ENCODE results near the gene SMAGP. TPM values are rescaled to one million over a fixed set of nuclear protein-coding genes. Genes with fewer than 3 reads are reported as not detected.
"Not testable (repeated sequence)": the region's sequence is repeated elsewhere in the genome, so short reads cannot be mapped to it uniquely, and the experiment has no call there.

Gene SMAGP
- total RNA-seq, 6 experiments from 2014 or later, result 2.9 to 9.7 (median 5.6) TPM

- DNase-seq (no peak), ATAC-seq (no peak)
- no peak for TF ChIP-seq POLR2A (IDR thresholded peaks at IDR 0.05)
Observed at GRCh38 chr12:51227962-51228361, 42.3 kb downstream of the SMAGP start.

GRCh38 chr12:51227112-51227511 is 43.1 kb downstream of the SMAGP start:
- not testable (repeated sequence) for ATAC-seq
- WGBS (ENCODE audit: insufficient coverage, low coverage, low lambda C conversion rate, missing lambda C conversion rate), result 86% methylated on average over 4 of the region's 5 CpGs

More at GRCh38 chr12:51227962-51228361, 42.3 kb downstream of the SMAGP start:
- no peak overlapping the region for H3K27ac ChIP-seq
- 90% methylated on average over 1 of the region's 1 CpG for WGBS (ENCODE audit: insufficient coverage, low coverage, low lambda C conversion rate, missing lambda C conversion rate)
- intact Hi-C loops (cut with DNase I), result no loop called here
- H3K9me3 ChIP-seq, result no peaks in the 10 kb centered on the region
- H3K4me1 ChIP-seq, result no peaks in the 10 kb centered on the region
- no peaks in the 10 kb centered on the region for H3K36me3 ChIP-seq
- H3K27me3 ChIP-seq, result no peaks in the 10 kb centered on the region
- no peak overlapping the region for H3K4me3 ChIP-seq

GRCh38 chr12:51225771-51226170 is 44.4 kb downstream of the SMAGP start:
- Histone ChIP-seq H3K36me3 (no peaks in the 10 kb centered on the region), H3K27me3 (no peaks in the 10 kb centered on the region), H3K9me3 (no peaks in the 10 kb centered on the region), H3K27ac (no peak overlapping the region), H3K4me3 (no peak overlapping the region), H3K4me1 (no peaks in the 10 kb centered on the region)
- DNase-seq (no peak), ATAC-seq (no peak)
- WGBS (ENCODE audit: insufficient coverage, low coverage, low lambda C conversion rate, missing lambda C conversion rate), result 96% methylated on average over 2 of the region's 2 CpGs
- TF ChIP-seq POLR2A (IDR thresholded peaks at IDR 0.05), result no peak
- intact Hi-C loops (cut with DNase I), result no loop called here

More at GRCh38 chr12:51227112-51227511, 43.1 kb downstream of the SMAGP start:
- DNase-seq; H3K9me3 ChIP-seq; H3K36me3 ChIP-seq; H3K4me3 ChIP-seq; H3K27me3 ChIP-seq; H3K4me1 ChIP-seq; H3K27ac ChIP-seq; intact Hi-C loops (cut with DNase I): not testable (repeated sequence)

- WGBS (ENCODE audit: insufficient coverage, low coverage, low lambda C conversion rate, missing lambda C conversion rate), result 97% methylated on average over 4 of the region's 4 CpGs
- Histone ChIP-seq H3K4me1 (no peaks in the 10 kb centered on the region), H3K9me3 (no peaks in the 10 kb centered on the region), H3K27me3 (no peaks in the 10 kb centered on the region), H3K4me3 (no peak overlapping the region), H3K36me3 (no peaks in the 10 kb centered on the region), H3K27ac (no peak overlapping the region)
- no peak for ATAC-seq
- intact Hi-C loops (cut with DNase I), result no loop called here
- TF ChIP-seq POLR2A (IDR thresholded peaks at IDR 0.05), result no peak
- no peak for TF ChIP-seq CTCF (IDR thresholded peaks at IDR 0.05)
- no peak for DNase-seq
Observed at GRCh38 chr12:51225234-51225633, 45.0 kb downstream of the SMAGP start.

GRCh38 chr12:51224625-51225024 is 45.6 kb downstream of the SMAGP start:
- Histone ChIP-seq H3K4me1 (peaks cover 0 to under 1% (median 0%) of the 10 kb centered on the region in 4 donors), H3K9me3 (no peaks in the 10 kb centered on the region), H3K4me3 (no peak overlapping the region), H3K27me3 (no peaks in the 10 kb centered on the region), H3K36me3 (no peaks in the 10 kb centered on the region), H3K27ac (no peak overlapping the region)
- no peak for TF ChIP-seq POLR2A (IDR thresholded peaks at IDR 0.05)
- TF ChIP-seq CTCF (IDR thresholded peaks at IDR 0.05), result no peak
- intact Hi-C loops (cut with DNase I), result no loop called here
- DNase-seq (no peak), ATAC-seq (no peak)
- WGBS (ENCODE audit: insufficient coverage, low coverage, low lambda C conversion rate, missing lambda C conversion rate), result 85% methylated on average over 2 of the region's 3 CpGs

- Histone ChIP-seq H3K27me3 (no peaks in the 10 kb centered on the region), H3K4me1 (peaks cover 0 to 14% (median 3%) of the 10 kb centered on the region in 4 donors), H3K36me3 (no peaks in the 10 kb centered on the region), H3K4me3 (no peak overlapping the region), H3K9me3 (no peaks in the 10 kb centered on the region), H3K27ac (no peak overlapping the region)
- 32% methylated on average over 6 of the region's 7 CpGs for WGBS (ENCODE audit: insufficient coverage, low coverage, low lambda C conversion rate, missing lambda C conversion rate)
- DNase-seq, result no peak
- no peak for ATAC-seq
- intact Hi-C loops (cut with DNase I), result no loop called here
- TF ChIP-seq CTCF (IDR thresholded peaks at IDR 0.05), result no peak
- TF ChIP-seq POLR2A (IDR thresholded peaks at IDR 0.05), result no peak
Observed at GRCh38 chr12:51222461-51222860, 47.8 kb downstream of the SMAGP start.

GRCh38 chr12:51219857-51220256 is 50.4 kb downstream of the SMAGP start:
- H3K36me3 ChIP-seq; H3K27me3 ChIP-seq; intact Hi-C loops (cut with DNase I); DNase-seq; H3K9me3 ChIP-seq; ATAC-seq; H3K4me3 ChIP-seq; H3K27ac ChIP-seq: not testable (repeated sequence)
- WGBS (ENCODE audit: insufficient coverage, low coverage, low lambda C conversion rate, missing lambda C conversion rate), result 84% methylated on average over 12 of the region's 12 CpGs
- H3K4me1 ChIP-seq, result peaks cover 0 to 14% (median 3%) of the 10 kb centered on the region in 4 donors

All from right lobe of liver (tissue), 6 donors.